PC-3 (cell line): Measurements from ENCODE around the gene CHKA.

Experiments
- EZH2 ChIP-seq: fragments of 300-600 bp; sonication (generic); IDR thresholded peaks from one replicate; pipeline ENCODE4 v1.6.1; 2017; ENCODE audit warnings: antibody characterized with exemption, mild to moderate bottlenecking, low read length; ENCODE audit not compliant: unreplicated experiment
- EZH2phosphoT487 ChIP-seq: fragments of 300-600 bp; sonication (generic); IDR thresholded peaks from 2 replicates; pipeline ENCODE4 v1.6.1; 2018; ENCODE audit warnings: mild to moderate bottlenecking, antibody characterized with exemption, low read length, borderline replicate concordance
- TF ChIP-seq, protein P1 (sequence below): fragments of 300-600 bp; sonication (generic); conservative IDR thresholded peaks from 2 replicates; pipeline ENCODE4 v1.5.1; 2017; ENCODE audit warnings: antibody characterized with exemption, low read depth, mild to moderate bottlenecking, low read length

DNA sequence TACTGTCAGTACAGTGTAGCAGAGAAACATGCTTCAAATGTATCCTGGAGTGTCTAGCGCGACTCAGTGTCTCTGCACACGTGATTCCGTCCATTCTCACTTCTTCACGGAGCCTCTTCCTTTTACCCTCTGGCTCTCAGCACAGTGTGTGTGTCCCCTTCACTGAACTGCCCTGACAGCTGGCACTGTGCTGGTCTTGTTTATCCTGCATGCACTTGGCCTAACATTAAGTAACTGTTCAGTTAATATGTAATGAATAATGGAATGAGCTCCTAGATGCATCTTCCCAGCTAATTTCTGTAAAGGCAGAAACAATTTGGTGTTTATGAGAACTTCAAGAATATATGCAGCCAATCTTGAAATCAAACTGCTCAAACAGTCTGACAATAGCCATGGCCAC, 47.5 kb upstream of the CHKA start:
- TF ChIP-seq, protein P1, sequence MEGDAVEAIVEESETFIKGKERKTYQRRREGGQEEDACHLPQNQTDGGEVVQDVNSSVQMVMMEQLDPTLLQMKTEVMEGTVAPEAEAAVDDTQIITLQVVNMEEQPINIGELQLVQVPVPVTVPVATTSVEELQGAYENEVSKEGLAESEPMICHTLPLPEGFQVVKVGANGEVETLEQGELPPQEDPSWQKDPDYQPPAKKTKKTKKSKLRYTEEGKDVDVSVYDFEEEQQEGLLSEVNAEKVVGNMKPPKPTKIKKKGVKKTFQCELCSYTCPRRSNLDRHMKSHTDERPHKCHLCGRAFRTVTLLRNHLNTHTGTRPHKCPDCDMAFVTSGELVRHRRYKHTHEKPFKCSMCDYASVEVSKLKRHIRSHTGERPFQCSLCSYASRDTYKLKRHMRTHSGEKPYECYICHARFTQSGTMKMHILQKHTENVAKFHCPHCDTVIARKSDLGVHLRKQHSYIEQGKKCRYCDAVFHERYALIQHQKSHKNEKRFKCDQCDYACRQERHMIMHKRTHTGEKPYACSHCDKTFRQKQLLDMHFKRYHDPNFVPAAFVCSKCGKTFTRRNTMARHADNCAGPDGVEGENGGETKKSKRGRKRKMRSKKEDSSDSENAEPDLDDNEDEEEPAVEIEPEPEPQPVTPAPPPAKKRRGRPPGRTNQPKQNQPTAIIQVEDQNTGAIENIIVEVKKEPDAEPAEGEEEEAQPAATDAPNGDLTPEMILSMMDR: no peak
- TF ChIP-seq EZH2phosphoT487 (no peak), EZH2 (no peak)
